ENCODE results near the gene TNRC6A. TPM values are rescaled to one million over a fixed set of nuclear protein-coding genes. Genes with fewer than 3 reads are reported as not detected.
"Not testable (repeated sequence)": the region's sequence is repeated elsewhere in the genome, so short reads cannot be mapped to it uniquely, and the experiment has no call there.

The TNRC6A gene
- total and polyA plus RNA-seq, 9 of the 15 experiments (the other 6 are each of a cell fraction or from before 2014, with no cell fraction given), result 3.4 to 32.1 (median 26.6) TPM

- TF ChIP-seq RBM17 (IDR thresholded peaks at IDR 0.05; ENCODE audit: borderline replicate concordance, low read depth, low read length) (no peak), NFIC (IDR thresholded peaks at IDR 0.05) (no peak), ZNF668 (CRISPR knock-in tag; IDR thresholded peaks at IDR 0.05) (no peak), ADNP (tag; IDR thresholded peaks at IDR 0.05) (no peak), XRCC4 (IDR thresholded peaks at IDR 0.05; ENCODE audit: extremely low read depth, insufficient read depth, insufficient read length) (no peak), MCM2 (IDR thresholded peaks at IDR 0.05; ENCODE audit: low read depth) (no peak)
These were observed 126.2 kb downstream of the TNRC6A start (continued) for GRCh38 chr16:24855678-24856077.

GRCh38 chr16:24856871-24857270 lies 127.4 kb downstream of the TNRC6A start:
- H3K4me1 ChIP-seq (replicated peaks in 1 of 2; ENCODE audit: control insufficient read depth in 2 of 2, insufficient read depth in 2 of 2, low read length in 2 of 2); BruUV-seq (replicated peaks); in situ Hi-C loops (cut with MboI); H3K4me2 ChIP-seq (ENCODE audit: insufficient read depth, low read length); H3K27me3 ChIP-seq (ENCODE audit: control insufficient read depth in 2 of 2, insufficient read depth in 2 of 2, low read length in 2 of 2); H4K20me1 ChIP-seq (replicated peaks; ENCODE audit: control insufficient read depth, insufficient read depth, low read length); FAIRE-seq; H3K9ac ChIP-seq (ENCODE audit: insufficient read depth in 1 of 2, low read depth in 2 of 2, low read length in 2 of 2); ATAC-seq; H3K9me1 ChIP-seq (ENCODE audit: control insufficient read depth, insufficient read depth, low read length); H2AFZ ChIP-seq (ENCODE audit: low read depth, low read length); H3K9me3 ChIP-seq (replicated peaks; ENCODE audit: control insufficient read depth, insufficient read depth, low read depth, low read length); H3K36me3 ChIP-seq (ENCODE audit: control insufficient read depth, insufficient read depth, low read length); H3K27ac ChIP-seq (ENCODE audit: extremely low read depth, low read depth, low read length); CTCF ChIA-PET (ENCODE audit: low intra/inter-chr PET ratio); DNase-seq (ENCODE audit: extremely low read depth in 1 of 4, low spot score in 3 of 4); H3K4me3 ChIP-seq; H3K79me2 ChIP-seq (ENCODE audit: control insufficient read depth, insufficient read depth, low read length); intact Hi-C loops (cut with micrococcal nuclease): not testable (repeated sequence)
- POLR2A ChIA-PET, result interaction anchor here (0.6 kb wide), 1 partner anchor 131 kb away, joined by 3 read pairs; no protein-coding TSS in a partner anchor
- 5% methylated on average over 8 of the region's 8 CpGs for WGBS (ENCODE audit: insufficient coverage, low coverage, missing lambda C conversion rate)
